Mesodermal cell (in vitro differentiated cells): ENCODE results near the gene BRCA1.
"Not testable (repeated sequence)": the region's sequence is repeated elsewhere in the genome, so short reads cannot be mapped to it uniquely, and the experiment has no call there.

Experiments
- H3K27ac ChIP-seq: 2 replicates; pipeline ENCODE4 v1.7.0; 2013; ENCODE audit warnings: mild to moderate bottlenecking, low read depth, low read length, moderate library complexity; ENCODE audit not compliant: severe bottlenecking
- H3K36me3 ChIP-seq: 2 replicates; pipeline ENCODE4 v1.7.1; 2013; ENCODE audit warnings: mild to moderate bottlenecking, low read length, moderate library complexity; ENCODE audit not compliant: control insufficient read depth, insufficient read depth
- H3K4me1 ChIP-seq: one replicate; pipeline ENCODE4 v1.7.1; 2013; ENCODE audit warnings: mild to moderate bottlenecking, low read length; ENCODE audit not compliant: insufficient read depth, control insufficient read depth, poor library complexity, severe bottlenecking
- H3K4me3 ChIP-seq: 2 replicates; pipeline ENCODE4 v1.7.0; 2013; ENCODE audit warnings: low read length, control low read depth, mild to moderate bottlenecking; ENCODE audit not compliant: insufficient read depth, poor library complexity, severe bottlenecking; ENCODE audit errors: extremely low read depth
- H3K9me3 ChIP-seq: 2 replicates; pipeline ENCODE4 v1.7.1; 2013; ENCODE audit warnings: mild to moderate bottlenecking, low read length, moderate library complexity; ENCODE audit not compliant: control insufficient read depth
- WGBS, 2 experiments: methylation state at CpG; one replicate each; pipeline ENCODE4 v1.1.5; 2013; ENCODE audit warnings: missing lambda C conversion rate in 2 of 2; ENCODE audit not compliant: insufficient coverage in 2 of 2; 5-methylcytosine and 5-hydroxymethylcytosine counted together

Gene BRCA1

DNA sequence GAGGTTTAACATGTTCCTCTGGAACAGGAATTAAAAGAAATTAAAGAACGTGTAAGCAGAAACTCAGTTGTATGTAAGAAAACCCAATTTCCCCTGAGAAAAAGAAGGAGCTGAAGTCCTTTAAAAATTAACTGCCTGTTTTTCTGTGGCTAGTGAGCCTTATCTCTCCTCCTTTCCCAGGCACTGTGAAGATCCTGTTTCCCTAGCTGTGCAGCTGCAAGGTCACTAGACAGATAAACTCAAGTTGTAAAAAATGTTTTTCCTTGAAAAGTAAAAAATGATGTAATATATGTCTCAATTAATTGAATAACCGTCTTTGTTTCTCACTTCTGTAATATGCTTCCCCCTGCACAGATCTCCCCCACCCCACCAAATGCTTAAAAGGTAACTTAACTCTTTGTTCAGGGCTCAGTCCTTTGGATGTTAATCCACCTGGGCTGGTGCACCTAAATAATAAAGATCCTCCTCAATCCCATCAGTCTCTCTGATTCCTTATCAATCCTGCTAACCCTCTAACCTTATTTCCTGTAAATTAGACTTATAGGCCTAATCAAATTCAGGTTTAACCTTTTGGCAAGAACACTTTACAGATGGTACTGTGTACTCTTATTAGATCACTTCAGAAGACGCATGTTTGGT lies 28.2 kb upstream of the BRCA1 start:
- H3K4me3 ChIP-seq, H3K9me3 ChIP-seq, H3K27ac ChIP-seq, H3K36me3 ChIP-seq, H3K4me1 ChIP-seq: not testable (repeated sequence)
- 92 to 100% methylated on average over 2 of the region's 3 CpGs for WGBS, 2 experiments

DNA sequence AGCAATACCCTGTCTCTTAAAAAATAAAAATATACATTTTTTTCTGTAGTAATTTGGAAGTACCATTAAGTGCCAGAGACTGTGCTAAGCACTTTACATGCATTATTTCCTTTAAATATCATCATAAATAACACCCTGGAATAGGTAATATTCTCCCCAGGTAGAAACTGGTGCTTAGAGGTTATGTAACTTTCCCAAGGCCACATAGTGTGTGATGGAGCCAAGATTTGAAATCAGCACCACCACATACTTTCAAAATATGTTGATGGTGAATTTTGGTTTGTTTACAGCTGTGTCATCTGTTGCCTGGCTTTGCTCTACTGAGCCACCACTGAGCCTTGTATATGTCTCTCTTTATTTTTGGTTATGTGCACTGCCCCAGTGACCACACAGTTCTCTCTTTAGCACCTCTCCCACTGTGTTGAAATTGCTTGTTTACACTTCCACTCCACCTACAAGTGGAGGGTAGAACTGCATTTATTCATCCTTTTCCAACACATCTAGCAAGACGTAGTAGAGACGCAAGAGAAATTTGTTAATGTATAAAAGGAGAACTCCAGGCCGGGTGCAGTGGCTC lies 26.8 kb upstream of the BRCA1 start:
- Histone ChIP-seq H3K27ac (no peak overlapping the region), H3K36me3 (peaks cover 9% of the 10 kb centered on the region), H3K9me3 (no peaks in the 10 kb centered on the region), H3K4me1 (no peaks in the 10 kb centered on the region), H3K4me3 (no peak overlapping the region)
- 96 to 100% methylated on average over 1 to 2 of the region's 3 CpGs for WGBS, 2 experiments

DNA sequence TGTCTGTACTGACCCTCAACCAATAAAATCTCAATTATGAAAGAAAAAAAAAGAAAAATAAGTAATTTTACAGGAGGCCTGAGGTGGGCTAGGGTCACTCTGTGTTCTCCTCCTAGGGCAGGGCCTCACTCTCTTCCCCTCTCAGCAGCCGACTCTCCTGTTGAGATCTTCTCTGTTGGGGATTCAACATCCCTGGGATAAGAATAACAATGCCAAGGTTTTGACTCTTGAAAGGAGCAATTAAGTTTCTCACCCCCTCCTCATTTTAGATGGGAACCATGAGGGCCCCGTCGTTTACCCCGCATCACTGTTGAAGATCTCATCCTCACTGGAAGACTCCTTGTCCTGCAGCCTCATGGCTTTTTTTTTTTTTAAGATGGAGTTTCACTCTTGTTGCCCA lies 21.5 kb upstream of the BRCA1 start:
- 92% methylated on average over 4 of the region's 4 CpGs; no CpG with 5 or more reads in 1 of the 2 experiments for WGBS, 2 experiments

DNA sequence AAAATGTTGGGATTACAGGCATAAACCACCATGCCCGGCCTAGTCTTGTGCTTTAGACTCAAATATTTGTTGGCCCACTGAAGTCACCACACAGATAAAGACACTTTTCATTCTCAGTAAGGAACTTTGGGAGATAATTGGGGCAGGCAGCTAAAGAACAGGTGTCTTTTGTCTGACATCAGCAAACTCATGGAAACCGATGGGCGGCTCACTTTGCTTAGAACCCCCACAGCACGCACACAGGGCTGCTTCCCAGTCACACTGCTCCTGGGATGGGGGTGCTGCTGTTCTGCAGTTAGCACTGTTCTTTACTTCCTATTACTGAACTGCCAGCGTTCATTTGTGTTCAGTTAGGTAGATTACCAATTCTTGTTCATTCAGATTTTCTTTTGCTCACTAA lies 18.0 kb upstream of the BRCA1 start:
- no peaks in the 10 kb centered on the region for H3K9me3 ChIP-seq
- H3K36me3 ChIP-seq, result no peaks in the 10 kb centered on the region
- no peaks in the 10 kb centered on the region for H3K4me1 ChIP-seq
- 96 to 100% methylated on average over 3 to 4 of the region's 5 CpGs for WGBS, 2 experiments
- H3K27ac ChIP-seq, result no peak overlapping the region
- H3K4me3 ChIP-seq, result no peak overlapping the region

More for the DNA sequence above, 21.5 kb upstream of the BRCA1 start:
- Histone ChIP-seq H3K4me1 (no peaks in the 10 kb centered on the region), H3K27ac (no peak overlapping the region), H3K36me3 (peaks cover 5% of the 10 kb centered on the region), H3K4me3 (no peak overlapping the region), H3K9me3 (no peaks in the 10 kb centered on the region)

DNA sequence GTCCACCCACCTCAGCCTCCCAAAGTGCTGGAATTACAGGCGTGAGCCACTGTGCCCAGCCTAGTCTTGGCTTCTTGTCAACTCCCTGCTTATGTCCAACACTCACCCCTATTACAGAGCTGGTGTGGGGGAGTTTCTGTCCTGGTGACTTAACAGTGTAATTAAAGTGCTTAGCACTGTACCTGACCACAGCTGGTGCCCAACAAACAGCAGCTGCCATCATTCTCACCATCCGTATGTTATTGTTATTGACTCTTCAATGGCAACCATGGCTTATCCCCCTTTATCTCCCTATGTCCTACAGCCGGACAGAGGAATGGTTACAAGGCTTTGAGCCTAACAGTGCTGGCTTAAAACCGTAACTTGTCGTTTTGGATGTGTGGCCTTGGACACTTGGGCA lies 17.0 kb upstream of the BRCA1 start:
- Histone ChIP-seq H3K4me1 (no peaks in the 10 kb centered on the region), H3K4me3 (no peak overlapping the region), H3K27ac (no peak overlapping the region), H3K36me3 (no peaks in the 10 kb centered on the region), H3K9me3 (no peaks in the 10 kb centered on the region)
- WGBS, 2 experiments, result 92 to 97% methylated on average over 4 of the region's 5 CpGs

DNA sequence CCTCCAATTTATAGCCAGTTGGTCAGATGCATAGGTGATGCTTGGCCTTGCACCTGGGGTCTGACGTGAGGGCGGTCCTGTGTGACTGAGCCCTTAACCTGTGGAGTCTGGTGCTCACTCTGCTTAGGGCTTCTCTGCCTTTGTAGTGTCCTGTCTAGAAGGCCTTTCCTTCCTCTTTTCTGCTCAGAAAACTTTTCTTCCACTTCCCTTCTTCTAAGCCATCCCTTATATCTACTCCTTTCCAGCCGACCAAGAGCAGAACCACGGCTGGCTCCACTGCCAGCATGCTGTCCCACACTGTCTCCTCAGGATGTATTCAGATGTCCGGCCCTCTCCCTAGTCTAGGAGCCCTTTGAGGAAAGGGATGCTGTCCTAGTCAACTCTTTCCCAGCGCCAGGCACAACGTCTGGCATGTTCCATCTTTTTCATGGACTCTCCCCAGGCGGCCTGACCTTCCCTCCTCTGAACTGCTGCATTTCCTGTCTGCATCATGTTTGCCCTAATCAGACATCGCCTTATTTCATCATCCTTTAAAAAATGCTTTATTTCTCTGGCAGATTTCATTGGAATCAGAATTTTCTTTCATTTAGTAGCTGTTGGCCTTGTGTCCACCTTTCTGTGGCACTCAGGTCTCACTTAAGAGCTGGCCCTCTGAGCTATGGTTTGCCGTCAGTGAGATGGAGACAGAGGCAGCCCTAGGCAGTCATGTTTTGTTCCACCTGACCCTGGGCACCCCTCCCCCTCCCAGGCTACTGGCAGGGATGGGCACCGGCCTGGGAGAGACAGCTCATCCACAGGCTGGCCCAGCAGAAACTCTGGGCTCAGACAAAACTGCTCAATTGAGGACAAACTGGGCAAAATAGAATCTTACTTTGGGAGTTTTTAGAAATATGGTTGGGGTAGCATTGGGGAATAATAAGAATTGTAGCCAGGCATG lies 15.5 kb upstream of the BRCA1 start:
- 89 to 92% methylated on average over 9 to 11 of the region's 11 CpGs for WGBS, 2 experiments
- Histone ChIP-seq H3K27ac (no peak overlapping the region), H3K36me3 (peaks cover 2% of the 10 kb centered on the region), H3K4me3 (no peak overlapping the region), H3K4me1 (no peaks in the 10 kb centered on the region), H3K9me3 (no peaks in the 10 kb centered on the region)

DNA sequence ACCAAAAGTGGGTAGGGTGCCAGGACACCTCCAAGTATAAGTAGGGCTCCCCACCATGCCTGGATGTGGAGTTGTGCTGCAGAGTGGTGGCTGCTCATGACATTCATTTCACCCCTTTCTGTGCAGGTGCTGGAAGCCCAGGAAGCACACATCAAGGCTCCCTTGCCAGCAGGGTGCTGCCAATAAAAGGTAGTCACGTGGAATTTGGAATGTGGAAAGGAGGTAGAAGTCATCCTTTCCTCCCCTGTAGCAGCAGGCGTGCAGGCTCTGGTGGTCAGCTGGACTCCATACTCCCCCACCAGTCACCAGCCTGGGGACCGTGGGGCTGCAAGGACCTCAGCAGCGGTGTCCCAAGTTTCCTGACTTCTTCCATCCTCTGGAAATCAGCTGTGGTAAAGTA lies 13.4 kb upstream of the BRCA1 start:
- not testable (repeated sequence) for H3K4me3 ChIP-seq, H3K27ac ChIP-seq, H3K4me1 ChIP-seq, H3K9me3 ChIP-seq
- H3K36me3 ChIP-seq, result peaks cover 10% of the 10 kb centered on the region
- 90 to 93% methylated on average over 2 of the region's 4 CpGs for WGBS, 2 experiments

DNA sequence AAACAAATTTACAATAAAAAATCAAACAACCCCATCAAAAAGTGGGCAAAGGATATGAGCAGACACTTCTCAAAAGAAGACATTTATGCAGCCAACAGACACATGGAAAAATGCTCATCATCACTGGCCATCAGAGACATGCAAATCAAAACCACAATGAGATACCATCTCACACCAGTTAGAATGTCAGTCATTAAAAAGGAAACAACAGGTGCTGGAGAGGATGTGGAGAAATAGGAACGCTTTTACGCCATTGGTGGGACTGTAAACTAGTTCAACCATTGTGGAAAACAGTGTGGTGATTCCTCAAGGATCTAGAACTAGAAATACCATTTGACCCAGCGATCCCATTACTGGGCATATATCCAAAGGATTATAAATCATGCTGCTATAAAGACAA lies 11.4 kb upstream of the BRCA1 start:
- not testable (repeated sequence) for H3K27ac ChIP-seq, H3K4me3 ChIP-seq, H3K4me1 ChIP-seq, H3K9me3 ChIP-seq
- 83 to 100% methylated on average over 1 to 2 of the region's 3 CpGs for WGBS, 2 experiments
- peaks cover 17% of the 10 kb centered on the region for H3K36me3 ChIP-seq

DNA sequence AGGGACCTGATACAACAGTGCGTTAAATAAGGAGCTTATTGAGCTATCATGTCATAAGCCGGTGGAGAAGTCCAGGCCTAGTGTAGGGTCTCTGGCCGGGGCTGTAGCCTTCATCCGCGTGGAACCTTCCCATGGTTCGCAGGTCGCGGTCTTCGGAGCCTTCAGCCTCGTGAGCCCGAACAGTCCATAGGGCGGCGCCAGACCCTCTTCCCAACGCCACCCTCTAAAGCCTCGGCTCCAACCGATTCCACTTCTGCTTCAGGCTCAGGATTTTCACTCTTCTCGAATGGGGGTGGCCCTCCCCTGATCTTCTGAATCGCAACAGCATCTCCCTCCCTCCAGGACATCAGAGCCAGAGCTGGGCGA lies 10.3 kb upstream of the BRCA1 start:
- Histone ChIP-seq H3K4me3 (no peak overlapping the region), H3K9me3 (no peaks in the 10 kb centered on the region), H3K36me3 (peaks cover 17% of the 10 kb centered on the region), H3K4me1 (no peaks in the 10 kb centered on the region), H3K27ac (no peak overlapping the region)
- WGBS, 2 experiments, result 95 to 97% methylated on average over 18 to 19 of the region's 19 CpGs

DNA sequence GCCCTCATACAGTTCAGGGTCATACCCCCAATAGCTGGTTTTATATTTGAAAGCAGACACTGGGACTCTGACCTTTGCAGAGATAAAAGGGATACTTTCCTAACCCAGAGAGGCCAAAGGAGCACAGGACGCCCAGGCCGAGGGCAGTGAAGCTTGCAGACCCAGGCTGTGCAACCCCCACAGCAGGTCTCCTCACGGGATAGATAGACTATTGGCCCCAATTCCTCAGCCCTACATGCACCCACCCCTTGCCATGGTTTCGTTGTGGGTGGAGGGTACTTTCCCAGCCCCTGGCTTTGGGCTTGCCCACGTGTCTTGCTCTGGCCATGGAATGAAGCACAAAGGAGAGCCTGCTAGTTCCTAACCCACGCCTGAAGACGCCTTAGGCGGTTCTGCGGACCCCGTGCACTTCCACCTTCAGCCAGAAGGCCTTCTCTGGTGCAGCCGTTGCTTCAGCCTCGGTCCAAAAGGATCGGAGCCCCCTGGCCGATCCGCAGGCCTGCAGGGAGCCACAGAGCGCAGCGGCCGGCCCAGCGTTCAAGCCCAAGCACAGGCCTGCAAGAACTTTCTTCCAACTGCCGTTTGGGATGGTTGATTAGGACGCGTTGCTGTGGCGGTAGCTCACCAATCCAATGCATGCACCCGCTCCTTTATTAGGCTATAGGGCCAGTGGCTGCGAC lies 9.8 kb upstream of the BRCA1 start:
- H3K27ac ChIP-seq, result no peak overlapping the region
- H3K4me3 ChIP-seq, result no peak overlapping the region
- H3K9me3 ChIP-seq, result no peaks in the 10 kb centered on the region
- H3K4me1 ChIP-seq, result no peaks in the 10 kb centered on the region
- peaks cover 17% of the 10 kb centered on the region for H3K36me3 ChIP-seq
- WGBS, 2 experiments, result 94 to 97% methylated on average over 24 of the region's 25 CpGs
